ENCODE results near the gene SEMA4A. TPM values are rescaled to one million over a fixed set of nuclear protein-coding genes. Genes with fewer than 3 reads are reported as not detected.

Gene SEMA4A
- total and polyA plus RNA-seq, 2 of the 8 experiments (the other 6 are each of a cell fraction or from before 2014, with no cell fraction given), result 7.3 to 10.6 TPM

GRCh38 chr1:156213644-156213966 lies 60.2 kb downstream of the SEMA4A start:
- no peak overlapping the region for H3K18ac ChIP-seq (ENCODE audit: extremely low read depth, low read length)
- H3K4me3 ChIP-seq (ENCODE audit: extremely low read depth in 1 of 4, insufficient read depth in 2 of 4, low read depth in 3 of 4, low read length in 4 of 4), result peak overlapping the region; percentile 53 to 97 (median 92)
- POLR2A ChIA-PET (ENCODE audit: partially characterized antibody), result interaction anchor here (0.6 to 6.5 kb wide), 37 partner anchors 11 to 237 kb away, joined by 3 to 77 read pairs (median 5); partner anchors contain the start of genes ARHGEF2, BGLAP, CCT3 and LMNA
- WGBS, 2 experiments (ENCODE audit: extremely low coverage in 1 of 2, insufficient coverage in 1 of 2, insufficient read length in 1 of 2, insufficient replicate concordance in 2 of 2, low coverage in 1 of 2, low lambda C conversion rate in 2 of 2, missing lambda C conversion rate in 1 of 2), result 33% methylated on average over 11 of the region's 11 CpGs; no CpG with 5 or more reads in 1 of the 2 experiments
- H4K91ac ChIP-seq (replicated peaks; ENCODE audit: insufficient read length, low read length), result no peak overlapping the region
- H3K9ac ChIP-seq (replicated peaks in 1 of 4; ENCODE audit: extremely low read depth in 1 of 4, low read depth in 3 of 4, low read length in 3 of 4), result peak overlapping the region in 3 of 4 experiments; percentile 97 to 100 (median 100); a peak in 6 of 7 replicates
- no peak overlapping the region for H2BK20ac ChIP-seq (ENCODE audit: low read length)
- H3K4me2 ChIP-seq (ENCODE audit: insufficient read depth in 1 of 2, low read depth in 2 of 2, low read length in 2 of 2), result peak overlapping the region; percentile 63 to 86
- peak overlapping the region; percentile 34 for H4K5ac ChIP-seq (ENCODE audit: insufficient read length, low read depth, low read length)
- H2BK120ac ChIP-seq (replicated peaks; ENCODE audit: low read depth, low read length), result no peak overlapping the region
- no peak overlapping the region for H2BK12ac ChIP-seq (ENCODE audit: low read depth, low read length)
- no peaks in the 10 kb centered on the region; a peak in 1 of 4 replicates for H3K9me3 ChIP-seq (ENCODE audit: insufficient read depth in 2 of 2, low read depth in 1 of 2, low read length in 1 of 2)
- no peak overlapping the region for H3K4ac ChIP-seq (replicated peaks; ENCODE audit: insufficient read length, low read depth, low read length)
- no peak overlapping the region for H2AFZ ChIP-seq (ENCODE audit: low read length)
- FAIRE-seq, result no peak
- peak overlapping the region; percentile 100 for H3K27ac ChIP-seq (ENCODE audit: low read depth, low read length)
- H2AK5ac ChIP-seq (ENCODE audit: low read depth, low read length), result no peak overlapping the region
- H3K79me2 ChIP-seq (ENCODE audit: control insufficient read depth in 1 of 2, insufficient read depth in 2 of 2, low read length in 2 of 2), result peaks cover 7 to 22% of the 10 kb centered on the region in 2 experiments
- H3K23ac ChIP-seq (ENCODE audit: insufficient read length), result no peak overlapping the region
- peaks cover 4% of the 10 kb centered on the region for H3K79me1 ChIP-seq (ENCODE audit: low read depth, low read length)
- no peaks in the 10 kb centered on the region for H4K20me1 ChIP-seq (replicated peaks in 1 of 2; ENCODE audit: control insufficient read depth in 1 of 2, insufficient read depth in 2 of 2, low read length in 2 of 2)
- H3K14ac ChIP-seq (ENCODE audit: insufficient read length), result no peak overlapping the region
- 0 out of 2 replicates have a peak, but pooled peaks cover 3% of the 10 kb centered on the region for H3K23me2 ChIP-seq (ENCODE audit: low read depth, low read length)
- H4K8ac ChIP-seq (ENCODE audit: extremely low read depth, insufficient read depth, low read length), result peak overlapping the region; percentile 100; the same call in 1 of the 2 replicates
- H3K4me1 ChIP-seq (replicated peaks in 1 of 4; ENCODE audit: control insufficient read depth in 3 of 4, insufficient read depth in 4 of 4, low read length in 3 of 4), result peaks cover 0 to 5% (median 3%) of the 10 kb centered on the region in 4 experiments; a peak in 5 of 7 replicates
- H2BK15ac ChIP-seq (ENCODE audit: low read length), result no peak overlapping the region
- no peak overlapping the region for H3K56ac ChIP-seq (replicated peaks; ENCODE audit: insufficient read length, low read depth, low read length)
- DNase-seq (ENCODE audit: low read depth in 1 of 2, low spot score in 2 of 2), result no peak
- H3K27me3 ChIP-seq (replicated peaks in 1 of 4; ENCODE audit: control insufficient read depth in 3 of 4, extremely low read depth in 1 of 4, insufficient read depth in 3 of 4, low read length in 3 of 4), result no peaks in the 10 kb centered on the region
- H2BK5ac ChIP-seq (ENCODE audit: low read depth, low read length), result 0 out of 2 replicates have a peak overlapping the region, but pooled peaks have one; percentile 3
- TF ChIP-seq POU5F1 (IDR thresholded peaks at IDR 0.05; ENCODE audit: low read depth, low read length) (no peak), TEAD4 (IDR thresholded peaks at IDR 0.05; ENCODE audit: low read depth, low read length) (no peak), TAF7 (optimal IDR thresholded peaks at IDR 0.05; ENCODE audit: borderline replicate concordance, low read depth, low read length) (no peak), RAD21 (IDR thresholded peaks at IDR 0.05 in 1 of 2, conservative IDR thresholded peaks at IDR 0.05 in 1 of 2; ENCODE audit: low read depth in 2 of 2, low read length in 2 of 2) (no peak), ASH2L (IDR thresholded peaks at IDR 0.05; ENCODE audit: low read length) (no peak), EGR1 (IDR thresholded peaks at IDR 0.05; ENCODE audit: borderline replicate concordance, low read depth, low read length) (no peak), TCF12 (IDR thresholded peaks at IDR 0.05; ENCODE audit: low read depth, low read length) (no peak), FOSL1 (IDR thresholded peaks at IDR 0.05; ENCODE audit: insufficient read depth, low read depth, low read length) (no peak), RBBP5 (IDR thresholded peaks at IDR 0.05; ENCODE audit: borderline replicate concordance, low read depth, low read length) (no peak), SP1 (IDR thresholded peaks at IDR 0.05; ENCODE audit: low read depth, low read length) (no peak), CBX8 (IDR thresholded peaks at IDR 0.05; ENCODE audit: borderline replicate concordance, low read depth, low read length) (no peak), SP2 (IDR thresholded peaks at IDR 0.05; ENCODE audit: low read length) (no peak)
- TF ChIP-seq, protein P1, sequence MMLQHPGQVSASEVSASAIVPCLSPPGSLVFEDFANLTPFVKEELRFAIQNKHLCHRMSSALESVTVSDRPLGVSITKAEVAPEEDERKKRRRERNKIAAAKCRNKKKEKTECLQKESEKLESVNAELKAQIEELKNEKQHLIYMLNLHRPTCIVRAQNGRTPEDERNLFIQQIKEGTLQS (IDR thresholded peaks at IDR 0.05; ENCODE audit: insufficient read depth, low read depth, low read length), result no peak
- CTCF ChIA-PET (ENCODE audit: partially characterized antibody), result interaction anchor here (0.9 to 4.5 kb wide), 16 partner anchors 8 to 118 kb away, joined by 3 to 34 read pairs (median 4); partner anchors contain the start of gene SLC25A44
- H3K36me3 ChIP-seq (ENCODE audit: control insufficient read depth in 2 of 4, insufficient read depth in 4 of 4, low read length in 3 of 4), result peaks cover 3 to 24% (median 5%) of the 10 kb centered on the region in 4 experiments; a peak in 6 of 8 replicates
